ENCODE data around the gene SIK3. TPM values are rescaled to one million over a fixed set of nuclear protein-coding genes. Genes with fewer than 3 reads are reported as not detected.

Gene SIK3
- total RNA-seq, 1 experiment from 2014 or later: 31.4 TPM

GRCh38 chr11:116822575-116822974 lies 275.7 kb downstream of the SIK3 start:
- no peak overlapping the region for H3K23ac ChIP-seq (ENCODE audit: insufficient read length, low read depth, low read length)
- H2AK5ac ChIP-seq (ENCODE audit: insufficient read length, low read length): no peak overlapping the region
- no peak overlapping the region for H3T11ph ChIP-seq (ENCODE audit: low read length)
- no peak overlapping the region for H3K9ac ChIP-seq (ENCODE audit: extremely low read depth, insufficient read length, low read length)
- no peaks in the 10 kb centered on the region for H3K79me2 ChIP-seq (ENCODE audit: insufficient read depth, low read length)
- H3K18ac ChIP-seq (ENCODE audit: insufficient read length, low read depth, low read length): no peak overlapping the region
- Mint-ChIP-seq H3K4me1 (peaks cover 5 to 6% of the 10 kb centered on the region in 2 experiments), H3K36me3 (ENCODE audit: insufficient read depth in 1 of 3, low read depth in 3 of 3) (no peaks in the 10 kb centered on the region), H3K4me3 (no peak overlapping the region), H3K9me3 (no peaks in the 10 kb centered on the region), H3K27me3 (ENCODE audit: low read depth) (peaks cover 9% of the 10 kb centered on the region), H3K27ac (no peak overlapping the region)
- no peaks in the 10 kb centered on the region for H3K79me1 ChIP-seq (ENCODE audit: insufficient read depth, low read depth, low read length, poor library complexity, severe bottlenecking)
- WGBS (ENCODE audit: extremely low coverage, insufficient read length, low lambda C conversion rate): no CpG with 5 or more reads among the region's 5 CpGs
- H3K14ac ChIP-seq (ENCODE audit: insufficient read depth, low read length): no peak overlapping the region
- H2AFZ ChIP-seq (ENCODE audit: low read length): no peak overlapping the region
- no peak for DNase-seq
- no peak overlapping the region for H2BK12ac ChIP-seq (ENCODE audit: insufficient read length, low read depth, low read length)
- H4K8ac ChIP-seq (replicated peaks; ENCODE audit: insufficient read length, low read depth, low read length): no peak overlapping the region
- H3K27me3 ChIP-seq (ENCODE audit: insufficient read depth, low read length): no peaks in the 10 kb centered on the region
- no peak overlapping the region for H3K56ac ChIP-seq (ENCODE audit: insufficient read length, low read depth, low read length)
- H4K20me1 ChIP-seq (ENCODE audit: control insufficient read depth, insufficient read depth, insufficient read length): no peaks in the 10 kb centered on the region
- no peak overlapping the region for H3K4me2 ChIP-seq (ENCODE audit: insufficient read depth, insufficient read length, low read length)
- no peak overlapping the region for H2BK20ac ChIP-seq (ENCODE audit: low read depth, low read length, poor library complexity, severe bottlenecking)
- no peak for TF ChIP-seq CTCF (conservative IDR thresholded peaks at IDR 0.05)
- no peak overlapping the region for H4K91ac ChIP-seq (ENCODE audit: insufficient read length, low read depth, low read length)
- H4K5ac ChIP-seq (ENCODE audit: insufficient read length, low read depth, low read length): no peak overlapping the region
- H3K4ac ChIP-seq (ENCODE audit: low read depth, low read length): no peak overlapping the region
- no peak overlapping the region for H2BK15ac ChIP-seq (ENCODE audit: low read depth, low read length)
- no peaks in the 10 kb centered on the region for H3K23me2 ChIP-seq (ENCODE audit: insufficient read length, low read depth, low read length, poor library complexity, severe bottlenecking)
- no peak overlapping the region for H3K27ac ChIP-seq (ENCODE audit: insufficient read length, low read depth, low read length)
- H2BK120ac ChIP-seq (ENCODE audit: low read depth, low read length, poor library complexity, severe bottlenecking): no peak overlapping the region
- no peaks in the 10 kb centered on the region; the same call in 1 of the 2 replicates for H3K4me1 ChIP-seq (ENCODE audit: insufficient read depth, low read length)
- H2BK5ac ChIP-seq (ENCODE audit: insufficient read length, low read length): no peak overlapping the region
- no peaks in the 10 kb centered on the region for H3K9me3 ChIP-seq (ENCODE audit: control insufficient read depth, low read depth, low read length)
